Neural crest cell (in vitro differentiated cells): ENCODE measurements around the gene FBRSL1. TPM values are rescaled to one million over a fixed set of nuclear protein-coding genes. Genes with fewer than 3 reads are reported as not detected.

Experiments used
- DNase-seq: peaks from one replicate; pipeline ENCODE4 v3.0.0; 2021; ENCODE audit warnings: low read depth, mixed read lengths, low spot score
- H3K27ac Mint-ChIP-seq: one replicate; pipeline ENCODE4 v1.8.0; 2021; ENCODE audit warnings: mild to moderate bottlenecking, mixed read lengths; ENCODE audit not compliant: unreplicated experiment
- H3K27me3 Mint-ChIP-seq: 2 replicates; pipeline ENCODE4 v1.8.0; 2021; ENCODE audit warnings: low read depth, mild to moderate bottlenecking, mixed read lengths
- H3K36me3 Mint-ChIP-seq: 2 replicates; pipeline ENCODE4 v1.8.0; 2021; ENCODE audit warnings: low read depth, mild to moderate bottlenecking, mixed read lengths
- H3K4me1 Mint-ChIP-seq: 2 replicates; pipeline ENCODE4 v1.8.0; 2021; ENCODE audit warnings: mixed read lengths
- H3K4me3 Mint-ChIP-seq: one replicate; pipeline ENCODE4 v1.8.0; 2021; ENCODE audit warnings: mild to moderate bottlenecking, mixed read lengths
- H3K9me3 Mint-ChIP-seq: 2 replicates; pipeline ENCODE4 v1.8.0; 2021; ENCODE audit warnings: mixed read lengths
- total RNA-seq: library from RNA; stranded (reverse); gene quantifications from 2 replicates; pipeline ENCODE4 v1.2.1, GENCODE V29; 2021
- TF ChIP-seq, protein P1 (sequence below): fragments of 200-600 bp; sonication (generic); conservative IDR thresholded peaks from 2 replicates; pipeline ENCODE4 v1.5.0; 2021; ENCODE audit warnings: antibody characterized with exemption, mild to moderate bottlenecking

FBRSL1 gene
- total RNA-seq, 1 donor from 2014 or later: 118 TPM

DNA sequence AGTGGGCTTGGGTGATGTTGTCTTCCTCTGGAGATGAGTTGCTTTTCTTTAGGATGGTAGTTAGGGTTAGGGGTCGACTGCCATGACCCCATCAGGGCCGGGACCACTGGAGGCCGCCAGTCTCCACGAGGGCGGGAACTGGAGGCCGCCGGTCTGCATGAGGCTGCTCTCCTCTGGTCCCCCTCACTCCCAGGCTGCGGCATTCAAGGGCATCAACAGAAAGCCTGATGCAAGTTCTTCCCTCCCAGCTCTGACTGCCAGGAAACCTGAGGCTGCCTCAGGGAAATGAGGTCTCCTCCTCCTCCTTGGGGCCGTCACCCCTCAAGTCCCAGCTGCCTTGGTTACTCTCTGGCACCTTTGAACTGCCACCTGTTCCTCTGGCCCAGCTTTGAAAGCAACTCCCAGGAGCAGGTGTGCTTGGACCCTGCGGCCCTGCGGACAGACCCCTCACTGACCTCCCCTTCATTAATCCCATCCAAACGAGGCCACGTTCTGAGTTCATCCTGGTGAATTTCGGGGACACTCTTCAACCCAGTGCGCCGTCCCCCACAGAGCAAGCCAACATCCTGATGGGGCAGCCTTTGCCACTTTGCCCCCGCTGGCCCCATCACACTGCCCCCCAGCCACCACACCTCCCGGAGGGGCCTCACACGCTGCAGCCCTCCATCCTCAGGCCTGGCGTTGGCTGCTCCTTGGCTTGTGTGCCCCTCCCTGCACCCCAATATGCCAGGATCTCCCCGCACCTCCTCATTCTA, 37.2 kb upstream of the FBRSL1 start:
- TF ChIP-seq, protein P1, sequence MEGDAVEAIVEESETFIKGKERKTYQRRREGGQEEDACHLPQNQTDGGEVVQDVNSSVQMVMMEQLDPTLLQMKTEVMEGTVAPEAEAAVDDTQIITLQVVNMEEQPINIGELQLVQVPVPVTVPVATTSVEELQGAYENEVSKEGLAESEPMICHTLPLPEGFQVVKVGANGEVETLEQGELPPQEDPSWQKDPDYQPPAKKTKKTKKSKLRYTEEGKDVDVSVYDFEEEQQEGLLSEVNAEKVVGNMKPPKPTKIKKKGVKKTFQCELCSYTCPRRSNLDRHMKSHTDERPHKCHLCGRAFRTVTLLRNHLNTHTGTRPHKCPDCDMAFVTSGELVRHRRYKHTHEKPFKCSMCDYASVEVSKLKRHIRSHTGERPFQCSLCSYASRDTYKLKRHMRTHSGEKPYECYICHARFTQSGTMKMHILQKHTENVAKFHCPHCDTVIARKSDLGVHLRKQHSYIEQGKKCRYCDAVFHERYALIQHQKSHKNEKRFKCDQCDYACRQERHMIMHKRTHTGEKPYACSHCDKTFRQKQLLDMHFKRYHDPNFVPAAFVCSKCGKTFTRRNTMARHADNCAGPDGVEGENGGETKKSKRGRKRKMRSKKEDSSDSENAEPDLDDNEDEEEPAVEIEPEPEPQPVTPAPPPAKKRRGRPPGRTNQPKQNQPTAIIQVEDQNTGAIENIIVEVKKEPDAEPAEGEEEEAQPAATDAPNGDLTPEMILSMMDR: no peak
- peaks cover 4% of the 10 kb centered on the region for H3K36me3 Mint-ChIP-seq
- H3K4me1 Mint-ChIP-seq: peaks cover 10% of the 10 kb centered on the region
- H3K27ac Mint-ChIP-seq: peak overlapping the region; percentile 12
- H3K4me3 Mint-ChIP-seq: no peak overlapping the region
- no peak for DNase-seq
- peaks cover 17% of the 10 kb centered on the region for H3K27me3 Mint-ChIP-seq
- peaks cover 7% of the 10 kb centered on the region for H3K9me3 Mint-ChIP-seq

DNA sequence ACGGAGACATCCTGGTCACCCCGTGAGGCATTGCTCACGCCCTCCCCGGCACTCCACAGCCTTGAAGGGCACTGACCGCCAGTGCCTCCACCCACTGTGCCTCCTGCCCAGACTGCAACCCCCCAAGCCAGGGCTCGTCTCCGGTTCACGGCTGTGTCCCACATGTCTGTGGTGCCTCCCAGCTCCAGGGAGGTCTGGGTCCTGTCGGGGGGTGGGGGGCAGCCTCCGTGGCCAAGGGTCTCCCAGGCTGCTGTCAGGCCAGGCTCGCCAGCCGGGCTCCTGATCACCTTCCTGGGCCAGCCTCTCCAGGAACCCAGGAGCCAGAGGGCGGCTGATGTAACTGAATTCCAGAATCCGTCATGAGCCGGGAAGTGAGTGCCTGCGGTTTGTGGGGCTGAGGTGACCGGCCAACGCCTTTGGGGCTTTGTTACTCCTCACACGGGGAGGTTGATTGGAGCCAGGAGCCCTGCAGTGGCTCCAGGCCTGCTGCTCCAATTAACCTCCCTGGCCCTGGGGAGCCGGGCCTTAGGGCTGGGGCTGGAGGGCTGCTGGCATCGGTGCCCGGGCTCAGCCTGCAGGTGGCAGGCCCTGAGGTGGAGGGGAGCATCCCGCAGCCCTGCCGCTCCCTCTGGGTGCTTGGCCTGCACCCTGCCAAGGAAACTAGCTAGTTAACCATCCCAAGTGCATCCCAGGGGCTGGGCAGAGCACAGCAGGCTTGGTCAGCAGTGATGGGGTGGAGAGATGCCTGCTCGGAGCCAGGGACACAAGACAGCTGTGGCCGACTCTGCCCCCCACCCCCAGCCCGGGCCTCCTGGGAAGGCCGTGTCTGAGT, 36.4 kb upstream of the FBRSL1 start:
- peak overlapping the region; percentile 12 for H3K27ac Mint-ChIP-seq
- TF ChIP-seq, protein P1: no peak
- peaks cover 17% of the 10 kb centered on the region for H3K27me3 Mint-ChIP-seq
- DNase-seq: no peak
- H3K4me3 Mint-ChIP-seq: no peak overlapping the region
- peaks cover 4% of the 10 kb centered on the region for H3K36me3 Mint-ChIP-seq
- peaks cover 10% of the 10 kb centered on the region for H3K4me1 Mint-ChIP-seq
- peaks cover 7% of the 10 kb centered on the region for H3K9me3 Mint-ChIP-seq

DNA sequence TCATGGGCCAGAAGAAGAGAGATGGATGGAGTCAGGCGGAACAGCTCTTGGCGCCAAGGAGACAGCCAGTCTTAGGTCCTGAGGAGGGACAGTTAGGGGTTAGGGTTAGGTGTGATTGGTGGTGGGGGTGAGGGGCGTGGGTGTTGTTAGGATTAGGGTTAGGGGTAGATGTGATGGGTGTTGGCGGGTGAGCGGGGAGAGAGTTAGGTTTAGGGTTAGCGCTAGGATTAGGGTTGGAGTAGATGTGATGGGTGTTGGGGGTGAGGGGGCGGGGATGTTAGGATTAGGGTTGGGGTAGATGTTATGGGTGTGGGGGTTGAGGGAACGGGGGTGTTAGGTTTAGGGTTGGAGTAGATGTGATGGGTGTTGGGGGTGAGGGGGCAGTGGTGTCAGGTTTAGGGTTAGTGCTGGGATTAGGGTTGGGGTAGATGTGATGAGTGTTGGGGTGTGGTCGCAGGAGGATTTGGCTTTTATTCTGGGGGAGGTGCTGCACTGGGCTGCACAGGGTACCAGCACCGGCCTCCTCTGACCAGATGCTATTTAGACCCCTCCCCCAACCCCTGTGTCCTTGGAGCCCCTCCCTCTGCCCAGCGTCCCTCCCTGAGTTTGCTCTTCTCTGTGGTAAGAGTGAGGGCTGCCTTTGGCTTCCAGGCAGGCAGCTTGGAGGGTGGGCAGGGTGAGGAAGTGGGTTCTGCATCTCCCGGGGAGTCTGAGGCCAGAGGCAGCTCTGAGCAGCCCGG, 35.6 kb upstream of the FBRSL1 start:
- peaks cover 23% of the 10 kb centered on the region for H3K27me3 Mint-ChIP-seq
- no peak overlapping the region for H3K4me3 Mint-ChIP-seq
- TF ChIP-seq, protein P1: no peak
- DNase-seq: no peak
- peaks cover 16% of the 10 kb centered on the region for H3K4me1 Mint-ChIP-seq
- H3K9me3 Mint-ChIP-seq: peaks cover 7% of the 10 kb centered on the region
- H3K27ac Mint-ChIP-seq: no peak overlapping the region
- peaks cover 4% of the 10 kb centered on the region for H3K36me3 Mint-ChIP-seq

DNA sequence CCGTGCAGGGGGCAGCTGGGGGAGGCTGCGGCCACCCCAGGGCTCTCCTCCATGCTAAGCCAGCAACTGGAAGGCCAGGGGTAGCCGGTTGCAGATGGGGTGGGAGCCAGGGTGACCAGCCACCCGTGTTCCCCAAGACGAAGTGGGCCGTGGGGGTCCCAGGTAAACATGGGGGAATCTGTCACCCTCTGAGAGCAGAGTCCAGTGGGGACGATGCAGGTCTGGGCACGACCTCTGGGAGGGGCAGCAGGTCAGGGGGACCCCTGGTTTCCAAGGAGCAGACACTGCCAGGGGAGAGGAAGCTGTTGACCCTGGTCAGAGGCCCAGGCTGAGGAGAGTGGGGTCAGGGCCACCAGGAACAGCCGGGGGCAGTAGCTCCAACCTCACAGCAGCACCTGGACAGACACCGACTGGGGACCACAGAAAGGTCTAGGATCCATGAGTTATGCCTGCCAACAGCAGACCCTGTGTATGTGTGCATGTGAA, 35.0 kb upstream of the FBRSL1 start:
- TF ChIP-seq, protein P1: no peak
- Mint-ChIP-seq H3K27ac (no peak overlapping the region), H3K36me3 (peaks cover 4% of the 10 kb centered on the region), H3K9me3 (peaks cover 7% of the 10 kb centered on the region), H3K27me3 (peaks cover 20% of the 10 kb centered on the region), H3K4me3 (no peak overlapping the region), H3K4me1 (peaks cover 16% of the 10 kb centered on the region)
- DNase-seq: no peak

DNA sequence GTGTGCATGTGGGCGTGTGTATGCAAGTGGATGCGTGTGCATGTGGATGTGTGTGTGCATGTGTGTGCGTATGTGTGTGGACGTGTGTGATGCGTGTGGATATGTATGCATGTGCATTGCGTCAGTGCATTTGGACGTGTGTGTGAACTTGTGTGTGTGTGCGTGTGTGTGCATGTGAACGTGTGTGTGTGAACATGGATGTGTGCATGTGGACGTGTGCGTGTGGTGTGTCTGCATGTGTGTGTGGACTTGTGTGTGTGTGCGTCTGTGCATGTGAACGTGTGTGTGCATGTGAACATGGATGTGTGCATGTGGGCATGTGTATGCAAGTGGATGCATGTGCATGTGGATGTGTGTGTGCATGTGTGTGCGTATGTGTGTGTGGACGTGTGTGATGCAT, 34.4 kb upstream of the FBRSL1 start:
- Mint-ChIP-seq H3K27me3 (peaks cover 20% of the 10 kb centered on the region), H3K4me3 (no peak overlapping the region), H3K9me3 (peaks cover 7% of the 10 kb centered on the region), H3K27ac (no peak overlapping the region), H3K4me1 (peaks cover 16% of the 10 kb centered on the region), H3K36me3 (peaks cover 4% of the 10 kb centered on the region)
- no peak for DNase-seq
- TF ChIP-seq, protein P1: no peak
